ENCODE data around the gene DMAC2.
"Not testable (repeated sequence)": the region's sequence is repeated elsewhere in the genome, so short reads cannot be mapped to it uniquely, and the experiment has no call there.

The DMAC2 gene

DNA sequence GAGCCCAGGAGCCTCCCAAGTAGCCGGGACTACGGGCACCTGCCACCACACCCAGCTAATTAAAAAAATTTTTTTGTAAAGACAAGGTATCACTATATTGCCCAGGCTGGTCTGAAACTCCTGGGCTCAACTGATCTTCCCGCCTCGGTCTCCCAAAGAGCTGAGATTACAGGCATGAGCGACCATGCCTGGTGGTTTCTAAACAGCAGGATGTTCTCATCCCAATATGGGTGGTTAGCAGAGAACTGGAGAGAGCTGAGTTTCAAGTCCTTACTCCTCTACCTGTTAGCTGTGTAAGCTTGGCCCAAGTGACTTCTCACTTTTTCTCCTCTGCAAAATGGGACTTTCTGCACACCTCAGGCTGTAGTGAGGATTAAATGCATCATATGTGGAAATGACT, 55.4 kb downstream of the DMAC2 start:
- no peaks in the 10 kb centered on the region for H3K4me1 Mint-ChIP-seq
- H3K9me3 Mint-ChIP-seq, result no peaks in the 10 kb centered on the region
- peaks cover 5% of the 10 kb centered on the region for H3K36me3 Mint-ChIP-seq
- no peak overlapping the region for H3K4me3 Mint-ChIP-seq
- DNase-seq, result no peak
- CTCF ChIA-PET, result no interaction called here
- no peak overlapping the region for H3K27ac Mint-ChIP-seq
- no peaks in the 10 kb centered on the region for H3K27me3 Mint-ChIP-seq

DNA sequence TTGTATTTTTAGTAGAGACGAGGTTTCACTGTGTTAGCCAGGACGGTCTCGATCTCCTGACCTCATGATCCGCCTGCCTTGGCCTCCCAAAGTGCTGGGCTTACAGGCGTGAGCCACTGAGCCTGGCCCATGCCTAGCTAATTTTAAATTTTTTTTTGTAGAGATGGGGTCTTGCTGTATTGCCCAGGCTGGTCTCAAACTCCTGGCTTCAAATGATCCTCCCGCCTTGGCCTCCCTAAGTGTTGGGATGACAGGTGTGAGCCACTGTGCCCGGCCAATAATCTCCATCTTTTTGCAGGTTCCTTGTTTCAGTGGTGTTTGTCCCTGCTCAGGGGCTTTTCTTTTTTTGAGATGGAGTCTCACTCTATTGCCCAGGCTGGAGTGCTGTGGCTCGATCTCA, 58.2 kb downstream of the DMAC2 start:
- H3K27me3 Mint-ChIP-seq, DNase-seq, H3K9me3 Mint-ChIP-seq, H3K27ac Mint-ChIP-seq, H3K36me3 Mint-ChIP-seq, H3K4me3 Mint-ChIP-seq, H3K4me1 Mint-ChIP-seq, CTCF ChIA-PET: not testable (repeated sequence)

Measured in activated naive CD4-positive, alpha-beta T cell treated with anti-CD3 and anti-CD28 coated beads, Interleukin-2, amount 10 ng/mL, durations not matched to agents 7 days and 5 days (primary cell).